Neural progenitor cell (in vitro differentiated cells): ENCODE results near the gene CDH23. TPM values are rescaled to one million over a fixed set of nuclear protein-coding genes. Genes with fewer than 3 reads are reported as not detected.

Source experiments
- DNase-seq: peaks from one replicate; pipeline ENCODE4 v3.0.0-alpha.2; 2016; ENCODE audit warnings: low spot score
- H2AFZ ChIP-seq: fragments of 200-600 bp; sonication (generic); replicated peaks from 2 replicates; pipeline ENCODE4 v1.6.1; 2016; ENCODE audit warnings: antibody characterized with exemption
- H3F3A ChIP-seq: fragments of 200-600 bp; sonication (generic); 2 replicates; pipeline ENCODE4 v1.6.1; 2016; ENCODE audit warnings: antibody characterized with exemption, low read depth
- H3K27ac ChIP-seq: fragments of 200-600 bp; sonication (generic); 2 replicates; pipeline ENCODE4 v1.5.1; 2016; ENCODE audit warnings: mild to moderate bottlenecking
- H3K27me3 ChIP-seq: fragments of 200-600 bp; sonication (generic); 2 replicates; pipeline ENCODE4 v1.6.1; 2016; ENCODE audit warnings: mild to moderate bottlenecking, moderate library complexity
- H3K36me3 ChIP-seq: fragments of 200-600 bp; sonication (generic); 2 replicates; pipeline ENCODE4 v1.5.1; 2016
- H3K4me1 ChIP-seq: fragments of 200-600 bp; sonication (generic); 2 replicates; pipeline ENCODE4 v1.6.1; 2016; ENCODE audit warnings: mixed run types
- H3K4me2 ChIP-seq: fragments of 200-600 bp; sonication (generic); 2 replicates; pipeline ENCODE4 v1.6.1; 2016
- H3K4me3 ChIP-seq: fragments of 200-600 bp; sonication (generic); 2 replicates; pipeline ENCODE4 v1.5.1; 2016
- H3K79me2 ChIP-seq: fragments of 200-600 bp; sonication (generic); 2 replicates; pipeline ENCODE4 v1.6.1; 2016; ENCODE audit warnings: low read depth
- H3K9ac ChIP-seq: fragments of 200-600 bp; sonication (generic); 2 replicates; pipeline ENCODE4 v1.6.1; 2016
- H3K9me3 ChIP-seq: fragments of 200-600 bp; sonication (generic); 2 replicates; pipeline ENCODE4 v1.5.1; 2016; ENCODE audit warnings: low read depth
- H4K20me1 ChIP-seq: fragments of 200-600 bp; sonication (generic); 2 replicates; pipeline ENCODE4 v1.6.1; 2016; ENCODE audit warnings: low read depth
- H3K27ac Mint-ChIP-seq: 3 replicates; pipeline ENCODE4 v1.8.0; 2021; ENCODE audit warnings: mixed read lengths
- H3K27me3 Mint-ChIP-seq: 2 replicates; pipeline ENCODE4 v1.8.0; 2022; ENCODE audit warnings: low read depth, mild to moderate bottlenecking, inconsistent platforms, moderate library complexity, mixed read lengths; ENCODE audit not compliant: insufficient read depth
- H3K36me3 Mint-ChIP-seq: 3 replicates; pipeline ENCODE4 v1.8.0; 2021; ENCODE audit warnings: mixed read lengths
- H3K4me1 Mint-ChIP-seq: 3 replicates; pipeline ENCODE4 v1.8.0; 2021; ENCODE audit warnings: mixed read lengths
- H3K4me3 Mint-ChIP-seq: 3 replicates; pipeline ENCODE4 v1.8.0; 2021; ENCODE audit warnings: mild to moderate bottlenecking, moderate library complexity, mixed read lengths
- H3K9me3 Mint-ChIP-seq: 3 replicates; pipeline ENCODE4 v1.8.0; 2020; ENCODE audit warnings: mixed read lengths
- EZH2 ChIP-seq: fragments of 200-600 bp; sonication (generic); IDR thresholded peaks from 2 replicates; pipeline ENCODE4 v1.6.1; 2017; ENCODE audit warnings: antibody characterized with exemption, mild to moderate bottlenecking, moderate library complexity
- EZH2phosphoT487 ChIP-seq: fragments of 200-600 bp; sonication (generic); IDR thresholded peaks from 2 replicates; pipeline ENCODE4 v1.6.1; 2017; ENCODE audit warnings: antibody characterized with exemption
- total RNA-seq: library from RNA; depleted of rRNA; stranded (reverse); fragments of >200 nt; gene quantifications from 2 replicates; pipeline ENCODE4 v1.2.3, GENCODE V29; 2015; ENCODE audit warnings: low replicate concordance
- TF ChIP-seq, protein P1 (sequence below): fragments of 200-600 bp; sonication (generic); IDR thresholded peaks from 2 replicates; pipeline ENCODE4 v1.5.1; 2017; ENCODE audit warnings: antibody characterized with exemption, mild to moderate bottlenecking

Gene CDH23
- total RNA-seq, 1 donor from 2014 or later = 5.9 TPM

DNA sequence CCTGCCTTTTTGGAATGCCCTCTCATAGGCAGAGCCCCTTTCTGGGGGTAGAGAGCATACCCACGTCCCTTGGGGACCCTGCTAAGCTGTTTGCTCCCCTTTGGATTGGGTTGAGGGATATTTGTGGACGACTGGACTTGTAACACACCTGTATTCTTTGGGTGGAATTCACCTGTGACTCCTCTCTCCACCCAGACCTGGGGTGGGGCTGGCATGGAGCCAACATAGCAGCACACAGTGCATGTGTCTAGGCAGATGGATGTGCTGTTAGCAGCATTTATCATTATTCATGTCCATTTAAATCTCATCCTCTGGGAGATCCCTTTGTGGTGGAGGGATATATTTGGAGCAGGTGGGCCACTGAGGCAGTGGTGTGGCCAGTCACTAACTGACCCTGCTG, 51.0 kb downstream of the CDH23 start:
- H3F3A ChIP-seq = no peaks in the 10 kb centered on the region
- peaks cover 11% of the 10 kb centered on the region for H3K4me1 ChIP-seq
- Mint-ChIP-seq H3K4me1 (peaks cover 16% of the 10 kb centered on the region), H3K27me3 (peaks cover 10% of the 10 kb centered on the region), H3K36me3 (no peaks in the 10 kb centered on the region), H3K27ac (peak overlapping the region; percentile 95), H3K9me3 (no peaks in the 10 kb centered on the region), H3K4me3 (no peak overlapping the region)
- H2AFZ ChIP-seq = no peak overlapping the region
- H3K79me2 ChIP-seq = no peaks in the 10 kb centered on the region
- H3K4me3 ChIP-seq = no peak overlapping the region
- H3K4me2 ChIP-seq = no peak overlapping the region
- TF ChIP-seq EZH2phosphoT487 = no peak
- TF ChIP-seq, protein P1, sequence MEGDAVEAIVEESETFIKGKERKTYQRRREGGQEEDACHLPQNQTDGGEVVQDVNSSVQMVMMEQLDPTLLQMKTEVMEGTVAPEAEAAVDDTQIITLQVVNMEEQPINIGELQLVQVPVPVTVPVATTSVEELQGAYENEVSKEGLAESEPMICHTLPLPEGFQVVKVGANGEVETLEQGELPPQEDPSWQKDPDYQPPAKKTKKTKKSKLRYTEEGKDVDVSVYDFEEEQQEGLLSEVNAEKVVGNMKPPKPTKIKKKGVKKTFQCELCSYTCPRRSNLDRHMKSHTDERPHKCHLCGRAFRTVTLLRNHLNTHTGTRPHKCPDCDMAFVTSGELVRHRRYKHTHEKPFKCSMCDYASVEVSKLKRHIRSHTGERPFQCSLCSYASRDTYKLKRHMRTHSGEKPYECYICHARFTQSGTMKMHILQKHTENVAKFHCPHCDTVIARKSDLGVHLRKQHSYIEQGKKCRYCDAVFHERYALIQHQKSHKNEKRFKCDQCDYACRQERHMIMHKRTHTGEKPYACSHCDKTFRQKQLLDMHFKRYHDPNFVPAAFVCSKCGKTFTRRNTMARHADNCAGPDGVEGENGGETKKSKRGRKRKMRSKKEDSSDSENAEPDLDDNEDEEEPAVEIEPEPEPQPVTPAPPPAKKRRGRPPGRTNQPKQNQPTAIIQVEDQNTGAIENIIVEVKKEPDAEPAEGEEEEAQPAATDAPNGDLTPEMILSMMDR = no peak
- no peak for TF ChIP-seq EZH2
- H3K9me3 ChIP-seq = no peaks in the 10 kb centered on the region
- H4K20me1 ChIP-seq = no peaks in the 10 kb centered on the region
- H3K27me3 ChIP-seq = no peaks in the 10 kb centered on the region
- no peaks in the 10 kb centered on the region for H3K36me3 ChIP-seq
- H3K27ac ChIP-seq = no peak overlapping the region
- H3K9ac ChIP-seq = no peak overlapping the region
- DNase-seq = no peak

DNA sequence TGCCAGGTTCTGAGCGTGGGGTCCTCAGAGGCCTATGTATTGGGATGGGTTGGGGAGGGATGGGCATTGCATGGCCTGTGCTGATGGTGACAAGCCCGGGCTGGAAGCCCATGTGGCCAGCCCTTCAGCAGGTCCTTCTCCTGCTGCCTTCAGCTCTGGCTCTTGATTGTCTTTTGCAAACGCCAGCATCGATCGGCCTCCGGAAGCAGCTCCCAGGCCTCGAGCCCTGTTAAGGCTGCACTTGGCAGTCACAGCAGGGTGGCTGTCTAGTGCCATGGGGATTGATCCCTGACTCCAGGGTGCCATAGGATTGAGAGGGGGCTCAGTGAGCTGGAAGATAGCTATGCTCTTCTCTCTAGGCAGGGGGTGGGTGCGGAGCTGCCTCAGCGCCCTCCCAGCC, 51.4 kb downstream of the CDH23 start:
- no peak overlapping the region for H3K9ac ChIP-seq
- no peaks in the 10 kb centered on the region for H3F3A ChIP-seq
- H3K4me3 ChIP-seq = no peak overlapping the region
- no peak for DNase-seq
- TF ChIP-seq EZH2 (no peak), EZH2phosphoT487 (no peak)
- TF ChIP-seq, protein P1 = no peak
- Mint-ChIP-seq H3K4me1 (peaks cover 14% of the 10 kb centered on the region), H3K4me3 (no peak overlapping the region), H3K27me3 (peaks cover 10% of the 10 kb centered on the region), H3K27ac (no peak overlapping the region), H3K36me3 (no peaks in the 10 kb centered on the region), H3K9me3 (no peaks in the 10 kb centered on the region)
- no peaks in the 10 kb centered on the region for H4K20me1 ChIP-seq
- H3K27me3 ChIP-seq = no peaks in the 10 kb centered on the region
- H3K36me3 ChIP-seq = no peaks in the 10 kb centered on the region
- H3K4me1 ChIP-seq = peaks cover 11% of the 10 kb centered on the region
- no peak overlapping the region for H3K4me2 ChIP-seq
- H3K79me2 ChIP-seq = no peaks in the 10 kb centered on the region
- H3K9me3 ChIP-seq = no peaks in the 10 kb centered on the region
- H2AFZ ChIP-seq = no peak overlapping the region
- no peak overlapping the region for H3K27ac ChIP-seq

DNA sequence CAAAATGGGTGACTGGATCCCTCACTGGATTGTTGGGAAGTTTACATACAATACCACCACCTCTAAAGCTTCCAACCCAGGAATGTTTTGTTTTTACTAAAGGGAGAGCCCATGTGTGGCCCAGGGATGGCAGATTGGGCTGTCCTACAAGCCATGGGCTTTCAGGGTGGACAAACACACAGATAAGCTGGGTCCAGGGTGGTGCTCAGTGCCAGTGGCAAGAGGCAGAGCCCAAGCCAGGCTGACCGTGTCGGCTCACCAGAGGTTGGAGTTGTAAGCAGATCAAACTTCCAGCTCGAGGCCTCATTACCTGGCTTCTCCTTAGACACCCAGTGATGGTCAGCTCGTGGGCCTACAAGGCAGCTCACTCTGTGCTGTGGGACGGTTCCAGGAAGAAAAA, 52.3 kb downstream of the CDH23 start:
- Histone ChIP-seq H3K27ac (no peak overlapping the region), H3K4me1 (peaks cover 3% of the 10 kb centered on the region), H3K4me2 (no peak overlapping the region), H3K27me3 (no peaks in the 10 kb centered on the region), H2AFZ (no peak overlapping the region), H3K79me2 (no peaks in the 10 kb centered on the region), H3K36me3 (no peaks in the 10 kb centered on the region), H3F3A (no peaks in the 10 kb centered on the region), H3K9ac (no peak overlapping the region), H3K9me3 (no peaks in the 10 kb centered on the region), H4K20me1 (no peaks in the 10 kb centered on the region), H3K4me3 (no peak overlapping the region)
- Mint-ChIP-seq H3K4me1 (peaks cover 8% of the 10 kb centered on the region), H3K9me3 (no peaks in the 10 kb centered on the region), H3K27ac (no peak overlapping the region), H3K36me3 (no peaks in the 10 kb centered on the region), H3K27me3 (peaks cover 5% of the 10 kb centered on the region), H3K4me3 (no peak overlapping the region)
- DNase-seq = no peak
- TF ChIP-seq, protein P1 = no peak
- TF ChIP-seq EZH2phosphoT487 = no peak
- TF ChIP-seq EZH2 = no peak
